ENCODE data around the gene LAYN.

LAYN gene

DNA sequence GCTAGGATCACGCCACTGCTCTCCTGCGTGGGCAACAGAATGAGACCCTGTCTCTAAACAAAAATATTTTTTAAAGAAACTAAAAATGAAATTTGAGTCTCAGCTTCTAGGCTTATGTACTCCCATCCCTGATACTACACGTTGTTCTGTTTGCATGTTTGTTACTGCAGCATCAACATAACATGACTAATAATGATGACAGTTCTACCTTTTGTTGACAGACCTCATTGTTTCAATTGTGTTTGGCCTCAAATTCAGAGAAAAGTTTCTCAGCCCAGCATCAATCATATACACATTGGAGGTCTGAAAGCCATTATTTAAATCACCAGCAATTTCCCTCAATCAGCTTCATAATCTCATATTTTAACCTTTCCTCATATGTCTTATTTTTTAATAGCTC lies 20.8 kb downstream of the LAYN start:
- H3K4me1 ChIP-seq (ENCODE audit: control insufficient read depth, insufficient read depth, low read length, poor library complexity, severe bottlenecking) = peaks cover 24% of the 10 kb centered on the region
- peaks cover 36% of the 10 kb centered on the region for H3K36me3 ChIP-seq (ENCODE audit: control insufficient read depth, insufficient read depth, low read length)
- WGBS, 2 experiments (ENCODE audit: insufficient coverage in 2 of 2) = 70 to 100% methylated on average over 1 of the region's 3 CpGs
- H3K27ac ChIP-seq (ENCODE audit: low read depth, low read length, severe bottlenecking) = no peak overlapping the region
- no peak overlapping the region for H3K4me3 ChIP-seq (ENCODE audit: extremely low read depth, insufficient read depth, low read length, poor library complexity, severe bottlenecking)
- peaks cover 4% of the 10 kb centered on the region for H3K9me3 ChIP-seq (ENCODE audit: control insufficient read depth, low read length)

- peak overlapping the region; percentile 62 for H3K27ac ChIP-seq (ENCODE audit: low read depth, low read length, severe bottlenecking)
- 53 to 61% methylated on average over 2 of the region's 3 CpGs for WGBS, 2 experiments (ENCODE audit: insufficient coverage in 2 of 2)
- peaks cover 30% of the 10 kb centered on the region for H3K36me3 ChIP-seq (ENCODE audit: control insufficient read depth, insufficient read depth, low read length)
- peaks cover 24% of the 10 kb centered on the region for H3K4me1 ChIP-seq (ENCODE audit: control insufficient read depth, insufficient read depth, low read length, poor library complexity, severe bottlenecking)
- H3K9me3 ChIP-seq (ENCODE audit: control insufficient read depth, low read length) = no peaks in the 10 kb centered on the region
- H3K4me3 ChIP-seq (ENCODE audit: extremely low read depth, insufficient read depth, low read length, poor library complexity, severe bottlenecking) = no peak overlapping the region
Measured at GRCh38 chr11:111561791-111562325, 21.3 kb downstream of the LAYN start.

DNA sequence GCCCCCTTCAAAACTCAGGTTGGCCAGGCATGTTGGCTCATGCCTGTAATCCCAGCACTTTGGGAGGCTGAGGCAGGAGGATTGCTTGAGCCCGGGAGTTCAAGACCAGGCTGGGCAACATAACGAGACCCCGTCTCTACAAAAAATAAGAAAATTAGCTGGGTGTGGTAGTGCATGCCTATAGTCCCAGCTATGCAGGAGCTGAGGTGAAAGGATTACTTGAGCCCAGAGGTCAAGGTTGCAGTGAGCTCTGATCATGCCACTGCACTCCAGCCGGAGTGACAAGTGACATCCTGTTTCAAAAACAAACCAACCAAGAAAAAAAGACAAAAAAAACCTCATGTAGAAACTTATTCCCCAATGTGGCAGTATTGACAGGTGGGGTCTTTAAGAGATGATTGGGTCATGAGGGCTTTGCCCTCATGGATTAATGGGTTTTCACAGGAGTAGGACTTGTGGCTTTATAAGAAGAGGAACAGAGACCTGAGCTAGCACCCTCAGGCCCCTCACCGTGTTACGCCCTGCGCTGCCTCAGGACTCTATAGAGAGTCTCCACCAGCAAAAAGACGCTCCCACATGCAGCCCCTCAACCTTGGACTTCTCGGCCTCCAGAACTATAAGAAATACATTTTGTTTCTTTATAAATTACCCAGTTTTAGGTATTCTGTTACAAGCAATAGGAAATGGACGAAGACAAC lies 22.3 kb downstream of the LAYN start:
- Histone ChIP-seq H3K27ac (ENCODE audit: low read depth, low read length, severe bottlenecking) (no peak overlapping the region), H3K9me3 (ENCODE audit: control insufficient read depth, low read length) (no peaks in the 10 kb centered on the region), H3K4me1 (ENCODE audit: control insufficient read depth, insufficient read depth, low read length, poor library complexity, severe bottlenecking) (peaks cover 24% of the 10 kb centered on the region), H3K4me3 (ENCODE audit: extremely low read depth, insufficient read depth, low read length, poor library complexity, severe bottlenecking) (no peak overlapping the region), H3K36me3 (ENCODE audit: control insufficient read depth, insufficient read depth, low read length) (peaks cover 21% of the 10 kb centered on the region)
- WGBS, 2 experiments (ENCODE audit: insufficient coverage in 2 of 2) = 86 to 93% methylated on average over 6 to 7 of the region's 10 CpGs

DNA sequence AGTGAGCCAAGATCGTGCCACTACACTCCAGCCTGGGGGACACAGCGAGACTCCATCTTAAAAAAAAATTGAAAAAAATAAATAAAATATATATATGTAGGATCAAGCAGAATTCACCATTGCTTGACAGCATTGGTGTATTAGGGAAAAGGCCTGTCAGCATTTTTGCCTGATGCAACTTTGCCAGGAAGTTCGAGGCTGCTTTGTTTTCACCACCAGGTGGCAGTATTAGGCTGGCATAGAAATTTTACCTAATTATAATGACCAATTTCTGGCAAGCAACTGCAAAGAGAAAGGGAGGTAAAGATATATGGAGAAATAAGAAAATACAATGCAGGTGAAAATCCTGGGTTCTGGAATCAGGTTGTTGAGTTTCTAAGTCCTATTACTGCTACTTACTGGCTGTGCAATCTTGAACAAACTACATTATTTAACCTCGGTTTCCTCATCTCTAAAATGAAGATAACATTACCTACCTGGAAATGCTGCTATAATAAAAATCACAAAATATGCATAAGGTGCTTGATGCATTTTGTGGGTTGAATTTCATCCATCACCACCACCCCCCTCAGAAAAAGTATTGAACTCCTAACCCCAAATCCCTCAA lies 24.7 kb downstream of the LAYN start:
- Histone ChIP-seq H3K4me1 (ENCODE audit: control insufficient read depth, insufficient read depth, low read length, poor library complexity, severe bottlenecking) (peaks cover 24% of the 10 kb centered on the region), H3K36me3 (ENCODE audit: control insufficient read depth, insufficient read depth, low read length) (peaks cover 11% of the 10 kb centered on the region)
- WGBS, 2 experiments (ENCODE audit: insufficient coverage in 2 of 2) = 0% methylated on average over 1 of the region's 4 CpGs; no CpG with 5 or more reads in 1 of the 2 experiments

GRCh38 chr11:111566324-111566723 lies 25.8 kb downstream of the LAYN start:
- peaks cover 18% of the 10 kb centered on the region for H3K4me1 ChIP-seq (ENCODE audit: control insufficient read depth, insufficient read depth, low read length, poor library complexity, severe bottlenecking)
- H3K4me3 ChIP-seq (ENCODE audit: extremely low read depth, insufficient read depth, low read length, poor library complexity, severe bottlenecking) = no peak overlapping the region
- WGBS, 2 experiments (ENCODE audit: insufficient coverage in 2 of 2) = 69 to 100% methylated on average over 1 to 4 of the region's 7 CpGs
- no peaks in the 10 kb centered on the region for H3K9me3 ChIP-seq (ENCODE audit: control insufficient read depth, low read length)
- H3K27ac ChIP-seq (ENCODE audit: low read depth, low read length, severe bottlenecking) = no peak overlapping the region
- H3K36me3 ChIP-seq (ENCODE audit: control insufficient read depth, insufficient read depth, low read length) = peaks cover under 1% of the 10 kb centered on the region

More for the DNA sequence above, 24.7 kb downstream of the LAYN start:
- Histone ChIP-seq H3K4me3 (ENCODE audit: extremely low read depth, insufficient read depth, low read length, poor library complexity, severe bottlenecking) (no peak overlapping the region), H3K27ac (ENCODE audit: low read depth, low read length, severe bottlenecking) (no peak overlapping the region), H3K9me3 (ENCODE audit: control insufficient read depth, low read length) (no peaks in the 10 kb centered on the region)

- no peaks in the 10 kb centered on the region for H3K4me1 ChIP-seq (ENCODE audit: control insufficient read depth, insufficient read depth, low read length, poor library complexity, severe bottlenecking)
- no peak overlapping the region for H3K27ac ChIP-seq (ENCODE audit: low read depth, low read length, severe bottlenecking)
- no peaks in the 10 kb centered on the region for H3K9me3 ChIP-seq (ENCODE audit: control insufficient read depth, low read length)
- no peak overlapping the region for H3K4me3 ChIP-seq (ENCODE audit: extremely low read depth, insufficient read depth, low read length, poor library complexity, severe bottlenecking)
- no CpG with 5 or more reads among the region's 4 CpGs for WGBS, 2 experiments (ENCODE audit: insufficient coverage in 2 of 2)
- no peaks in the 10 kb centered on the region for H3K36me3 ChIP-seq (ENCODE audit: control insufficient read depth, insufficient read depth, low read length)
Measured at GRCh38 chr11:111569476-111569875, 29.0 kb downstream of the LAYN start.

- Histone ChIP-seq H3K27ac (ENCODE audit: low read depth, low read length, severe bottlenecking) (no peak overlapping the region), H3K36me3 (ENCODE audit: control insufficient read depth, insufficient read depth, low read length) (no peaks in the 10 kb centered on the region), H3K9me3 (ENCODE audit: control insufficient read depth, low read length) (no peaks in the 10 kb centered on the region), H3K4me3 (ENCODE audit: extremely low read depth, insufficient read depth, low read length, poor library complexity, severe bottlenecking) (no peak overlapping the region), H3K4me1 (ENCODE audit: control insufficient read depth, insufficient read depth, low read length, poor library complexity, severe bottlenecking) (no peaks in the 10 kb centered on the region)
- WGBS, 2 experiments (ENCODE audit: insufficient coverage in 2 of 2) = 75 to 100% methylated on average over 1 of the region's 6 CpGs
Measured at GRCh38 chr11:111570796-111571195, 30.3 kb downstream of the LAYN start.

DNA sequence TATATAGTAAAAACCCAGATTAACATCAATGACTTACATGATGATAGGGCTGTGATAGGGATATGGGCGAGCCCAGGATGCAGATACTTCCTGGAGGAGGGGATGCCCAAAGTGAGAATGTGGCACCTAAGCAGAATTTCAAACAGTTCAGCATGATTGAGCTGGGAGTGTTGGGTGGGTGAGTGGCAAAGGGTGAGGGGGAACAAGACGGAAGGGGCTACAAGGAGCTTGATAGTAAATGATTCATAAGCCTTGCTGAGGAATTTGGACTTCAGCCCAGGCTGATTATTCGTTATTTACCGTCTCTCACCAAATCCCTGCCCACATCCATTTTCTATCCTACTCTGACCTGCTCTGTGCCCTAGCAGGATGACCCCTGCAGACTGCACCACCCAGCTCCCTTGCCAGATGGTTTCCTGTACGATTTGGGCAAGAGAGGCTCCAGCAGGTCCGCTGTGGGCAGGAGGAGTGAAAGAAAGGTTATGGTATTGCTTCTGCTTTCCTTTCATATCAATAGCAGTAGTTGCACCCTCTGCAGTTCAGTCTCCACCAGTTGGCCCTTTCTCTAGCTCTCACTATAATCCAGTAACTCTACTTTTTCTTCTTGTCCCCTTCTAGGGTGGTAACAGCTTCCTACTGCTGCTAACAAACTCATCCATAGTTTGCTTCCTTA lies 31.4 kb downstream of the LAYN start:
- Histone ChIP-seq H3K36me3 (ENCODE audit: control insufficient read depth, insufficient read depth, low read length) (no peaks in the 10 kb centered on the region), H3K9me3 (ENCODE audit: control insufficient read depth, low read length) (no peaks in the 10 kb centered on the region), H3K4me3 (ENCODE audit: extremely low read depth, insufficient read depth, low read length, poor library complexity, severe bottlenecking) (no peak overlapping the region), H3K27ac (ENCODE audit: low read depth, low read length, severe bottlenecking) (no peak overlapping the region), H3K4me1 (ENCODE audit: control insufficient read depth, insufficient read depth, low read length, poor library complexity, severe bottlenecking) (no peaks in the 10 kb centered on the region)
- 91 to 100% methylated on average over 3 to 4 of the region's 6 CpGs for WGBS, 2 experiments (ENCODE audit: insufficient coverage in 2 of 2)

GRCh38 chr11:111572581-111572980 lies 32.1 kb downstream of the LAYN start:
- H3K4me1 ChIP-seq (ENCODE audit: control insufficient read depth, insufficient read depth, low read length, poor library complexity, severe bottlenecking) = no peaks in the 10 kb centered on the region
- no peaks in the 10 kb centered on the region for H3K36me3 ChIP-seq (ENCODE audit: control insufficient read depth, insufficient read depth, low read length)
- H3K9me3 ChIP-seq (ENCODE audit: control insufficient read depth, low read length) = no peaks in the 10 kb centered on the region
- no peak overlapping the region for H3K4me3 ChIP-seq (ENCODE audit: extremely low read depth, insufficient read depth, low read length, poor library complexity, severe bottlenecking)
- no peak overlapping the region for H3K27ac ChIP-seq (ENCODE audit: low read depth, low read length, severe bottlenecking)
- WGBS, 2 experiments (ENCODE audit: insufficient coverage in 2 of 2) = 100% methylated on average over 2 to 3 of the region's 3 CpGs

GRCh38 chr11:111573821-111574249 lies 33.3 kb downstream of the LAYN start:
- no peaks in the 10 kb centered on the region for H3K4me1 ChIP-seq (ENCODE audit: control insufficient read depth, insufficient read depth, low read length, poor library complexity, severe bottlenecking)
- WGBS, 2 experiments (ENCODE audit: insufficient coverage in 2 of 2) = 90 to 100% methylated on average over 1 to 2 of the region's 4 CpGs
- no peak overlapping the region for H3K27ac ChIP-seq (ENCODE audit: low read depth, low read length, severe bottlenecking)
- H3K36me3 ChIP-seq (ENCODE audit: control insufficient read depth, insufficient read depth, low read length) = no peaks in the 10 kb centered on the region
- H3K4me3 ChIP-seq (ENCODE audit: extremely low read depth, insufficient read depth, low read length, poor library complexity, severe bottlenecking) = no peak overlapping the region
- no peaks in the 10 kb centered on the region for H3K9me3 ChIP-seq (ENCODE audit: control insufficient read depth, low read length)

Data from mesodermal cell (in vitro differentiated cells).